OCI-LY1 (cell line): ENCODE results near the gene FBXO46.

Experiments
- CTCF ChIP-seq: fragments of 200-600 bp; sonication (generic), shearing (Covaris generic); IDR thresholded peaks from 2 replicates; pipeline ENCODE4 v1.5.1; 2017; ENCODE audit warnings: mild to moderate bottlenecking, antibody characterized with exemption, low read length, moderate library complexity, mixed read lengths
- EZH2 ChIP-seq: fragments of 200-600 bp; sonication (generic), shearing (Covaris generic); IDR thresholded peaks from 2 replicates; pipeline ENCODE4 v1.8.0; 2017; ENCODE audit warnings: borderline replicate concordance, mixed run types, mild to moderate bottlenecking, antibody characterized with exemption, low read length, moderate library complexity, mixed read lengths

- TF ChIP-seq CTCF, result peak; percentile 87
- TF ChIP-seq EZH2, result no peak
Measured at GRCh38 chr19:45770192-45771101, 39.8 kb upstream of the FBXO46 start.
